Measurements from ENCODE around the gene MAPK9.

The MAPK9 gene

DNA sequence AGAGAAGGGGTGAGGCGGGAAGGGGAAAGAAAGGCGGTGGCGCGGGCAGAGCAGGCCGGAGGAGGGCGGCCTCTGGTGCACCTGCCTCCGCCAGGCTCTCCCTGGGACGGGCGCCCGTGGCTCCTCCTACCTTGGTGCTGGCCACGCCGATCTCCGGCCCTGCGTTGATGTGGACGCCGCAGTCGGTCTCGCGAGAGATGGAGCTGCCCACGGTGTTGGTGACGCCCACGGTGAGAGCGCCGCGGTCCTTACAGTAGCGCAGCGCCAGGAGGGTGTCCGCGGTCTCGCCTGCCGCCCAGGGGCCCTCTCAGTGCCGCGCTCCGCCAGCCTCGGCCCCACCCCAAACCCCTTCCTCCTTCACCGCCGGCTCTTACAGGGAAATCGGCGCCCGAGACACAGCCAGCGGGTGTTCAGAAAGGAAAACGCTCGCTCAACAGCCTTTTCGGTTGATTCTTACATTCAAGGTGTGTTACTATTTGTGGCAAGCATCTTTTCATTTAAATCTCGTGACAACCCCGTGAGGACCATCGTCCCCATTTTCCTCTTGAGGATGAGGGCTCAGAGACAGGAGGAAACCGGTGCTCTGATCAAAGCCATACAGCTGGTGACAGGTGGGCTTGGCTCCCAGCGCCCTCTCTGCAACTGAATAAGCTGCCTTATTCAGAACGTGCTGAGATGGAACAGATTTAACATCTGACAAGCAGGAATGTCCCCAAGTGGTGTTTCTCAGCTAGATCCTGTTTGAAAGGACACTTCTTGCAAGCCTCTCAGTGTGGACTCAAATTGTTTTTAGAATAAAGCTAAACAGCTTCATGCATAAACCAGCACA, 22.0 kb upstream of the MAPK9 start:
- no peaks in the 10 kb centered on the region for H3K27me3 ChIP-seq
- peaks cover 0 to 8% (median 5%) of the 10 kb centered on the region in 11 experiments; a peak in 12 of 22 replicates for H3K9me3 ChIP-seq (replicated peaks in 1 of 11)
- H3K4me2 ChIP-seq = no peak overlapping the region
- H3K36me3 ChIP-seq = no peaks in the 10 kb centered on the region
- no peak overlapping the region for H3K9ac ChIP-seq
- no peak overlapping the region for H3K27ac ChIP-seq
- H3K4me1 ChIP-seq = no peaks in the 10 kb centered on the region
- no peak overlapping the region for H3K4me3 ChIP-seq
- TF ChIP-seq Cebpa-rat (IDR thresholded peaks at IDR 0.05) = no peak
- H4K20me1 ChIP-seq = no peaks in the 10 kb centered on the region

DNA sequence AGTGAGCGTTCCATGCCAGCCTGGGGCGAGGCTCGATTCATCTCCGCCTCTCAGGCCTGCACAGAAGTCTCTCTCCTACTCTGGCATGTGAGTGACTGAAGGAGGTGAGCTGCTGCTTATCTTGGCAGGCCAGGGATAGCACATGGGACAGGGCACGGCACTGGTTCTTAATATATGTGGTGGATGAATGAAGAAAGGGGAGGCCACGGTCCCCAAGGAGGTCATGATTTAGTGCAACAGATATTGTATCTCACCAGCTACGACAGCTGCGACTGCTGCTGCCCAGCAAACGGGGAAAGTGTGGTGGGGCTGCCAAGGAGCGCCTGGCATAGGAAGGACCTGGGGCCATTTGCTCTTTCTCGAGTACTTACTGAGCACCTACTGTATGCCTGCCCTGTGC, 19.3 kb upstream of the MAPK9 start:
- Histone ChIP-seq H3K4me3 (no peak overlapping the region), H3K4me1 (no peaks in the 10 kb centered on the region), H3K9ac (no peak overlapping the region), H3K27ac (no peak overlapping the region), H3K27me3 (no peaks in the 10 kb centered on the region), H3K4me2 (no peak overlapping the region), H3K36me3 (no peaks in the 10 kb centered on the region), H4K20me1 (no peaks in the 10 kb centered on the region), H3K9me3 (replicated peaks in 1 of 11) (peaks cover 0 to 8% (median 5%) of the 10 kb centered on the region in 11 experiments; a peak in 12 of 22 replicates)
- no peak for TF ChIP-seq Cebpa-rat (IDR thresholded peaks at IDR 0.05)

DNA sequence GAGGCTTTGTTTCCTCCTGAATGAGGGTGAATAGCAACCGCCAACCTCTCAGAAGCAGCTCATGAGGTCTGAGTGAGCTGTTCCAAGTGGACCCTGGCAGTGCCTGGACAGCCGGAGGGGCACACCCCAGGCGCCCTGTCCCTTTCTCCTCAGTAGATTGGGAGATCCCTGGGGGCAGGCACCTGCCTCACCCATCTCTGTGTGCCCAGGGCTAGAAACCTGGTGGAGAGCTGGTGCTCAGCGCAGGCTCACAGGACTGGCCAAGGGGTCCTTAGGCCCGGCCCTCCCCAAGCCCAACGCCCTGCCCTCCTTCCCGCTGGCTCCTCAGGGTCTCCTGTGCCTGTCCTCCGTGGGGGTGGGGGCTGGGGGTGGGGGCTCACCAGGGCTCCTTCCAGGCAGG, 14.9 kb upstream of the MAPK9 start:
- H3K27me3 ChIP-seq = no peaks in the 10 kb centered on the region
- H3K4me2 ChIP-seq = no peak overlapping the region
- no peak overlapping the region for H3K27ac ChIP-seq
- no peaks in the 10 kb centered on the region for H3K36me3 ChIP-seq
- H3K9me3 ChIP-seq (replicated peaks in 1 of 11) = no peaks in the 10 kb centered on the region
- H3K9ac ChIP-seq = no peak overlapping the region
- H3K4me1 ChIP-seq = no peaks in the 10 kb centered on the region
- H4K20me1 ChIP-seq = no peaks in the 10 kb centered on the region
- TF ChIP-seq Cebpa-rat (IDR thresholded peaks at IDR 0.05) = no peak
- H3K4me3 ChIP-seq = no peak overlapping the region

DNA sequence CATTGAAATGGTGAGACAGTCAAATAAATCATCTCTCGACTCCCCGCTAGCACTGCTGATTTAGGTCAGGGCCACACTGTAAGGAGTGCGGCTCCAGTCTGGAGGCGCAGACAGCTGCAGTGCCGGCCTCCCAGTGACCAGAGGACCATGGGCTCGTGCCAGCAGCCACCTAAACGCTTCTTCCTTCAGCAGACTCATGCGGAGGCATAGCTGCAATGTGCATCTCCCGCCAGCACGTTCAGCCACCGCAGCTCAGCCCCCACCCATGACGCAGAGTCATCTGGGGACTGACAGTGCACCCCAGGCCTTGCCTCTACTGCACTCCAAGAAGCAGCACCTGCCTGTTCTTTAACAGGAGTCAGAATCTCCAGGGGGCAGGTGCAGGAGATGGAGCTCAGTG, 13.6 kb upstream of the MAPK9 start:
- no peak overlapping the region for H3K4me2 ChIP-seq
- no peaks in the 10 kb centered on the region for H3K4me1 ChIP-seq
- no peaks in the 10 kb centered on the region for H3K9me3 ChIP-seq (replicated peaks in 1 of 11)
- H3K36me3 ChIP-seq = no peaks in the 10 kb centered on the region
- H3K9ac ChIP-seq = no peak overlapping the region
- no peak overlapping the region for H3K27ac ChIP-seq
- H3K4me3 ChIP-seq = no peak overlapping the region
- no peak for TF ChIP-seq Cebpa-rat (IDR thresholded peaks at IDR 0.05)
- H4K20me1 ChIP-seq = no peaks in the 10 kb centered on the region
- H3K27me3 ChIP-seq = no peaks in the 10 kb centered on the region; a peak in 1 of 22 replicates

DNA sequence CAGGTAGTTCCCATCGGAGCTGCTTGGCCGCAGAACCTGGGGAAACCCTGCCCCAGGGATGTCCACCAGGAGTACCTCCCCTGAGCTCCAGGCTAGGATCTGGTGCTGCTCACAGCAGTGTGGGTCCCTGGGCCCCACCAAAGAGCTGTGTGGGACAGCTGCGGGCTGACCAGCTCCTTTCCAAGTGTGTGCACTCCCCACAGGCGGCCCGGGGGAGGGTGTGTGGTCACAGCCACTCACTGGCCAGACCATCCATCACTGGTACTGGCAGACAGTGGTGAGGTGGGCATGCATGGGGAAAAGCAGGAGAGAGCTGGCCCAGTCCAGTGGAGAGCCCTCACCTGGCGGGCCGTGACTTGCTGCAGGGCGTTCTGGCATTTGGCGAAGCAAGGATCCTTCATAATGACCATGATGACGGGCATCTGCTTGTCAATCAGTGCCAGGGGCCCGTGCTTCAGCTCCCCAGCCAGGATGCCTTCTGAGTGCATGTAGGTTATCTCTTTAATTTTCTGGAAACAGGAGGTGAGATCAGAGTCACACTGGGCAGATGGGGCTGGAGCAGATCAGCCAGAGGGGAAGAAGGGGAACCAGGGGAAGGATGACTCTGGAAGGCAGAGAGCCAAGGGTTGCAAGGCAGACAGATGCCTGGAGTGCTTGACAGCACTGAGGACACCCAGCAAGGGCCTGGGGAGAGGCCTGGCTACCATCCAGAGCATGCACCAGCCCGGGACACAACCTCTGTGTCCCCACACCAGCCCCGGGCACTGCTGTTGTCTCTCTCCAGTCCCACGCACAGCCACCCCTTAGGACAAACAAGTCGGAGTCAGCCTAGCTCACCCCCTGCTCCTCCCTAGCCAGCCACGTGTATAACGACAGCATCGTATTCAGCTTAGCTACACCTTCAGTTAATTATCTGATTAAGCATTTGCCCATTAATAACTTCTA, 12.8 kb upstream of the MAPK9 start:
- TF ChIP-seq Cebpa-rat (IDR thresholded peaks at IDR 0.05) = no peak
- no peaks in the 10 kb centered on the region; a peak in 1 of 22 replicates for H3K27me3 ChIP-seq
- no peaks in the 10 kb centered on the region for H3K4me1 ChIP-seq
- no peaks in the 10 kb centered on the region for H3K36me3 ChIP-seq
- H3K9ac ChIP-seq = no peak overlapping the region
- H3K27ac ChIP-seq = no peak overlapping the region
- H4K20me1 ChIP-seq = no peaks in the 10 kb centered on the region
- H3K4me2 ChIP-seq = no peak overlapping the region
- no peaks in the 10 kb centered on the region for H3K9me3 ChIP-seq (replicated peaks in 1 of 11)
- no peak overlapping the region for H3K4me3 ChIP-seq

DNA sequence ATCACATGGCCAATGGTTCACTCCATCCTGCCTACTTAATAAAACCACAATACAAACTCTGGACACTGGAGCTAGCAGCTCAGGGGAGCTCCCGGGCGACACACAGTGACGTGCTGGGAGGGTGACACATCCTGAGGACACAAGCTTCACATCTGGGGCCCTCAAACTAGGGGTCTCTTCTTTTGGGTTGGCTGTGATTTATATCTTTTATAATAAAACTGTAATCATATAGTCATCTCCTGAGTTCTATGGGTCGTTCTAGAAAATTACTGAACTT, 12.1 kb upstream of the MAPK9 start:
- TF ChIP-seq Cebpa-rat (IDR thresholded peaks at IDR 0.05) = no peak
- Histone ChIP-seq H3K36me3 (no peaks in the 10 kb centered on the region), H3K27me3 (no peaks in the 10 kb centered on the region; a peak in 1 of 22 replicates), H3K9me3 (replicated peaks in 1 of 11) (no peaks in the 10 kb centered on the region), H4K20me1 (no peaks in the 10 kb centered on the region), H3K4me1 (no peaks in the 10 kb centered on the region), H3K9ac (no peak overlapping the region), H3K4me2 (no peak overlapping the region), H3K27ac (no peak overlapping the region), H3K4me3 (no peak overlapping the region)

DNA sequence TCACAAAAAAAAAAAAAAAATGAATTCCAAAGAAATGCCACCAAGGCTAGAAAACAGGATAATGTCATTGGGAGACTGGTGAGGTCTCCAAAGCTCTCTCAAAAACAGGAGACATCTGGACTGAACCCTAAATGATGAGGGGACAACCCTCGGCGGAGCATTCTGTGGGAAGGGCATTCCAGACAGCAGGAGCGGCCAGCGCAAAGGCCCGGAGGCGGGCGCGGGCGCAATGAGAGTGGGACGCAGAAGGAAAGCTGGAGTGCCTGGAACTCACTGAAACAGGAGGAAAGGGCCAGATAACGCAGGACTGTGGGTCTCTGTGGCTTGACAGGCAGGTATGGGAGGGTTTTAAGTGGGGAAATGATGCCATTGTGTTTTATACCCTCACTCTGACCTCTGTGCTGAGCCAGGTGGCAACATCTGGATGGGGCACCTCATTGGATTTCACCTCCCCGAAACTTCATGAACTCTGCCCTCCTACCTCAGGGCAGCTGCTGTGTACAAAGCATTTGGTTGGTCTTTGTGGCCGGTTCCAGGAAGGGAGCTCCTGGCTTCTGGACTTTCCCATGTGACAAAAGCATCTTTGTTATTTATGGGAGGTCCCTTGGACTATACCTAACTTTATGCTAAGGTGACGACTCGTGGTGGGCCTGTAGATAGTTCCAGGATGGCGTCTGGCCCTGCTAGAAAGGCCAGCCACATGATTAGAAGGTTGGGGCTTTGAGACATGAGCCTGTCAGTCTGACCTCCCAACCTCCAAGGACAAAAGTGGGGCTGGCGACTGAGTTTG, 11.5 kb upstream of the MAPK9 start:
- no peaks in the 10 kb centered on the region for H3K36me3 ChIP-seq
- no peaks in the 10 kb centered on the region for H3K4me1 ChIP-seq
- no peaks in the 10 kb centered on the region for H4K20me1 ChIP-seq
- no peak overlapping the region for H3K4me2 ChIP-seq
- H3K27me3 ChIP-seq = no peaks in the 10 kb centered on the region; a peak in 1 of 22 replicates
- no peak overlapping the region for H3K27ac ChIP-seq
- H3K9me3 ChIP-seq (replicated peaks in 1 of 11) = no peaks in the 10 kb centered on the region
- no peak overlapping the region for H3K4me3 ChIP-seq
- no peak for TF ChIP-seq Cebpa-rat (IDR thresholded peaks at IDR 0.05)
- H3K9ac ChIP-seq = no peak overlapping the region

DNA sequence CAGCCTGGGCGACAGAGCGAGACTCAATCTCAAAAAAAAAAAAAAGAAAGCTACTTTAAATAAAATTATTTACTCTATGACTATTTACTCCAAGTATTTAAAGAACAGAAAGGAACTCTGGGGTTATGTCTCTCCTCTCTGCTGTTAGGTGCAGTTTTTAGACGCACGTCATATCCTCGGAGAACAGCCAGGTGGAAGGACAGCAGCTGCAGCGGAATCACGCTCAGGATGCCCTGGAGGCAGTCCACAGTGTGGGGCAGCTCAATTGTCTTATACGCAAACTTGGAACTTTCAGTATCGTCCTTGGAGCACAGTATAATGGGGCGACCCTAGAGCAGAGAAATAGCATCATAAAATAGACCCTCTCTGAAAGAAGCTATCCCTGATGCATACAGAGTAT, 10.4 kb upstream of the MAPK9 start:
- no peak overlapping the region for H3K4me2 ChIP-seq
- no peak overlapping the region for H3K4me3 ChIP-seq
- no peaks in the 10 kb centered on the region for H3K36me3 ChIP-seq
- TF ChIP-seq Cebpa-rat (IDR thresholded peaks at IDR 0.05) = no peak
- H3K4me1 ChIP-seq = peaks cover 0 to 5% (median 0%) of the 10 kb centered on the region in 10 experiments; a peak in 2 of 20 replicates
- H3K9me3 ChIP-seq (replicated peaks in 1 of 11) = no peaks in the 10 kb centered on the region
- H4K20me1 ChIP-seq = no peaks in the 10 kb centered on the region
- H3K27me3 ChIP-seq = no peaks in the 10 kb centered on the region; a peak in 1 of 22 replicates
- no peak overlapping the region for H3K27ac ChIP-seq
- no peak overlapping the region for H3K9ac ChIP-seq

DNA sequence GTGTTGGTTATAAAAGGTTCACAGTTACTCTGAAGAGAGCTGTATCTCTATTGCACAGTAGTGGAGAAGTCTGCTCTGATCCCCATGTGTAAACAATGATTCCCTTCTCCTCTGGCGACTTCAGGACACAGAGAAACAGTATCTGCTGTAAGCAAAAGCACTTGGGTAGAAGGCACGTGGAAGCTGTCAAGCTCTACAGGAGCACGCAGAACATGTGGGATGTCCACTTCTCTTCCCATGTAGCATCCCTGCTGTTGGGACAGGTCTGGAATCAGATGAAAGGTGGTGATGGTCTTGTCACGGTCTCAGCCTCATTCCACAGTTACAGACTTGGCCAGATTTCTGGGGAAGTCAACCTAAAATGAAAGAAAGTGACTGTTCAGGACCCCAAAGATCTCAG, 9.4 kb upstream of the MAPK9 start:
- Histone ChIP-seq H3K9ac (no peak overlapping the region), H3K27ac (no peak overlapping the region), H3K4me1 (peaks cover 0 to 5% (median 0%) of the 10 kb centered on the region in 10 experiments; a peak in 2 of 20 replicates), H3K4me2 (no peak overlapping the region), H3K9me3 (replicated peaks in 1 of 11) (no peaks in the 10 kb centered on the region), H3K27me3 (no peaks in the 10 kb centered on the region; a peak in 1 of 22 replicates), H3K4me3 (no peak overlapping the region), H4K20me1 (no peaks in the 10 kb centered on the region), H3K36me3 (no peaks in the 10 kb centered on the region)
- TF ChIP-seq Cebpa-rat (IDR thresholded peaks at IDR 0.05) = no peak
